Esophagus muscularis mucosa (tissue), 4 donors: Measurements from ENCODE around the gene HDAC5. TPM values are rescaled to one million over a fixed set of nuclear protein-coding genes. Genes with fewer than 3 reads are reported as not detected.

Experiments
- DNase-seq: peaks from one replicate; pipeline ENCODE4 v3.0.0-alpha.2; 2017; ENCODE audit errors: extremely low spot score
- H3K27ac ChIP-seq, 4 donors: fragments of 200-600 bp; sonication (generic); replicated peaks in 1 of 4; 1 replicate in 3 of 4; 2 replicates in 1 of 4; pipeline ENCODE4 v1.5.1; 2016 to 2019; ENCODE audit warnings: mild to moderate bottlenecking in 1 of 4
- H3K27me3 ChIP-seq, 4 donors: fragments of 200-600 bp; sonication (generic); one replicate each; pipeline versions ENCODE4 v1.5.1 to v1.6.0; 2016 to 2019
- H3K36me3 ChIP-seq, 4 donors: fragments of 200-600 bp; sonication (generic); one replicate each; pipeline ENCODE4 v1.5.1; 2016 to 2019
- H3K4me1 ChIP-seq, 4 donors: fragments of 200-600 bp; sonication (generic); one replicate each; pipeline ENCODE4 v1.5.1; 2016 to 2019
- H3K4me3 ChIP-seq, 4 donors: fragments of 200-600 bp; sonication (generic); 1 replicate in 2 of 4; 2 replicates in 2 of 4; pipeline ENCODE4 v1.5.1; 2016 to 2019; ENCODE audit warnings: mild to moderate bottlenecking in 4 of 4, moderate library complexity in 1 of 4
- H3K9me3 ChIP-seq, 4 donors: fragments of 200-600 bp; sonication (generic); 1 replicate in 3 of 4; 2 replicates in 1 of 4; pipeline ENCODE4 v1.5.1; 2016 to 2019
- CTCF ChIP-seq, 3 experiments: fragments of 200-600 bp in 2 of 3; fragments of 450-650 bp in 1 of 3; sonication (generic) in 2 of 3; IDR thresholded peaks; one replicate each; pipeline ENCODE4 v1.5.1; 2017 to 2019; ENCODE audit warnings: antibody characterized with exemption in 3 of 3, mild to moderate bottlenecking in 2 of 3, moderate library complexity in 1 of 3
- EP300 ChIP-seq: sonication (generic); formaldehyde crosslinking; IDR thresholded peaks from one replicate; pipeline ENCODE4 v1.6.1; 2017; ENCODE audit warnings: antibody characterized with exemption
- POLR2A ChIP-seq: fragments of 450-650 bp; IDR thresholded peaks from one replicate; pipeline ENCODE4 v1.6.1; 2017; ENCODE audit warnings: antibody characterized with exemption, moderate library complexity, mild to moderate bottlenecking, low read depth
- POLR2AphosphoS5 ChIP-seq, 2 donors: sonication (generic); formaldehyde crosslinking; IDR thresholded peaks; one replicate each; pipeline ENCODE4 v1.6.1; 2017; ENCODE audit warnings: antibody characterized with exemption in 2 of 2
- WGBS: methylation state at CpG from one replicate; pipeline ENCODE4 v1.1.5; 2018; 5-methylcytosine and 5-hydroxymethylcytosine counted together
- intact Hi-C: fragments of 100-400 bp; cut with DNase I; formaldehyde crosslinking; loops from one replicate; pipeline ENCODE4 v1.15.1; 2023
- total RNA-seq, 4 donors: library from RNA; depleted of rRNA; stranded (reverse); fragments of >200 nt; gene quantifications; one replicate each; pipeline versions ENCODE4 v1.1.0 to v1.2.1, GENCODE V29; 2016

HDAC5 gene
- total RNA-seq, 4 donors from 2014 or later, result 75.6 to 237 (median 130) TPM

GRCh38 chr17:44070455-44071197 is 52.8 kb downstream of the HDAC5 start, which contains the start of gene G6PC3:
G6PC3 (plus strand) TSS chr17:44070735; CDS start chr17:44070966, 231 bp downstream.
- Histone ChIP-seq H3K27me3 (no peaks in the 10 kb centered on the region), H3K4me3 (peak within 1 kb of the TSS; percentile 67 to 81 (median 72)), H3K27ac (peak within 1 kb of the TSS; percentile 87 to 93 (median 92)), H3K4me1 (peaks cover 31 to 64% (median 51%) of the 10 kb centered on the region in 4 donors), H3K9me3 (no peaks in the 10 kb centered on the region), H3K36me3 (peaks cover 8 to 22% (median 21%) of the 10 kb centered on the region in 4 donors)
- TF ChIP-seq CTCF (IDR thresholded peaks at IDR 0.05) (peak in 2 of 3 experiments; percentile 23 to 38), EP300 (no peak), POLR2AphosphoS5 (IDR thresholded peaks at IDR 0.05) (peak; percentile 96 to 99), POLR2A (peak; percentile 66)
- DNase-seq, result peak; percentile 97
- intact Hi-C loops, result loop anchor here (5.0 kb wide), 1 partner anchor 42 kb away; no protein-coding TSS in a partner anchor
- WGBS, result under 1% methylated on average over 36 of the region's 53 CpGs

DNA sequence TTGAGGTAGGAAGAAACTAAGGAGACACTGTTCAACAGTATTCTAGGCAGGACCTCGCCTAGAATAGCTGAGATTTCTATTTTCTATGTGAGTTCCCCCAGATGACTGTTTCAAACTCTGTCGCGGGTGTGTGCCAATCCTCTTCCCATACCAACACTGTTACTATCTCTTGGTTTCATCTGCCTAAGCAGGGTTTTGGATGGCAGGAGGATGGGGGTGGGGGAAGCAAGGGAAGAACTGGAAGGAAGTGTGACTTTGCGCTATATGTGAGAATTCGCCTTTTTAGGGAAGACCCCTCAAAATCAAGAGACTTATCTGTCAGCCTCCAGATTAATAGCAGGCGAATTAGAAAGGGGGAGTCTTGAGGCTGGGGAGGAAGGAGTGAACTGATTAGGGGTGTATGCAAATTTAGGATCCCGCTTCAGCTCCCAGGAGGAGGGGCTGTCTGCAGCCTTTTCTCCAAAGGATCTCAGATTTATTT is 53.4 kb downstream of the HDAC5 start:
- TF ChIP-seq CTCF (IDR thresholded peaks at IDR 0.05) (no peak), POLR2A (no peak), EP300 (no peak), POLR2AphosphoS5 (IDR thresholded peaks at IDR 0.05) (no peak)
- H3K27me3 ChIP-seq, result no peaks in the 10 kb centered on the region
- 18% methylated on average over 7 of the region's 7 CpGs for WGBS
- peak overlapping the region; percentile 87 to 93 (median 92) for H3K27ac ChIP-seq
- peak overlapping the region; percentile 67 to 81 (median 72) for H3K4me3 ChIP-seq
- peaks cover 37 to 70% (median 57%) of the 10 kb centered on the region in 4 donors for H3K4me1 ChIP-seq
- no peak for DNase-seq
- no peaks in the 10 kb centered on the region for H3K9me3 ChIP-seq
- peaks cover 6 to 16% (median 14%) of the 10 kb centered on the region in 4 donors for H3K36me3 ChIP-seq
- intact Hi-C loops, result loop anchor here (5.0 kb wide), 1 partner anchor 42 kb away; no protein-coding TSS in a partner anchor

- Histone ChIP-seq H3K4me3 (no peak overlapping the region), H3K4me1 (peaks cover 48 to 64% (median 62%) of the 10 kb centered on the region in 4 donors), H3K27me3 (no peaks in the 10 kb centered on the region), H3K36me3 (peaks cover 7 to 17% (median 13%) of the 10 kb centered on the region in 4 donors), H3K27ac (peak overlapping the region; percentile 95 to 98 (median 96)), H3K9me3 (no peaks in the 10 kb centered on the region)
- TF ChIP-seq POLR2AphosphoS5 (IDR thresholded peaks at IDR 0.05), result no peak
- no peak for TF ChIP-seq POLR2A
- no peak for DNase-seq
- 87% methylated on average over 9 of the region's 9 CpGs for WGBS
- intact Hi-C loops, result no loop called here
Measured at GRCh38 chr17:44067545-44067940, 55.9 kb downstream of the HDAC5 start.

- Histone ChIP-seq H3K36me3 (peaks cover 17 to 29% (median 23%) of the 10 kb centered on the region in 4 donors), H3K9me3 (no peaks in the 10 kb centered on the region), H3K4me3 (peak within 1 kb of the TSS; percentile 80 to 84 (median 81)), H3K27ac (peak within 1 kb of the TSS; percentile 95 to 98 (median 96)), H3K27me3 (no peaks in the 10 kb centered on the region), H3K4me1 (peaks cover 40 to 57% (median 53%) of the 10 kb centered on the region in 4 donors)
- peak; percentile 28 for TF ChIP-seq POLR2A
- no peak for TF ChIP-seq CTCF (IDR thresholded peaks at IDR 0.05)
- TF ChIP-seq POLR2AphosphoS5 (IDR thresholded peaks at IDR 0.05), result peak; percentile 59 to 62
- no peak for TF ChIP-seq EP300
- peak; percentile 96 for DNase-seq
- intact Hi-C loops, result no loop called here
- WGBS, result under 1% methylated on average over 40 of the region's 65 CpGs
Measured at GRCh38 chr17:44066204-44066930, 57.1 kb downstream of the HDAC5 start, which contains the start of gene LSM12. LSM12 (minus strand) TSS chr17:44066671; CDS start chr17:44066587, 84 bp downstream.
